A673 (cell line): Measurements from ENCODE around the gene ASTN2. TPM values are rescaled to one million over a fixed set of nuclear protein-coding genes. Genes with fewer than 3 reads are reported as not detected.

Source experiments
- BruUV-seq: library from RNA; stranded (reverse); fragments of 400-500 nt; replicated peaks from 2 replicates; lab custom pipeline; 2021; lab: Mats Ljungman, UMichigan
- CTCF ChIA-PET: fragments of 300-600 bp; sonication (Branson Sonifier 250); formaldehyde crosslinking; loops from one replicate; lab custom pipeline; 2022; ENCODE audit warnings: antibody characterized with exemption; lab: Charles Lee
- POLR2A ChIA-PET: fragments of 300-600 bp; sonication (Branson Sonifier 250); formaldehyde crosslinking; loops from one replicate; lab custom pipeline; 2022; ENCODE audit warnings: antibody characterized with exemption; ENCODE audit not compliant: low non-redundant PET; lab: Charles Lee
- DNase-seq: peaks from one replicate; pipeline ENCODE4 v3.0.0-alpha.2; 2015; ENCODE audit warnings: low spot score
- H3K27ac ChIP-seq: fragments of 200-600 bp; sonication (generic); 2 replicates; pipeline ENCODE4 v1.5.1; 2016; ENCODE audit warnings: mixed run types, low read depth, mild to moderate bottlenecking, mixed read lengths, antibody characterized with exemption, low read length; ENCODE audit not compliant: poor library complexity, severe bottlenecking
- H3K27me3 ChIP-seq: fragments of 200-600 bp; sonication (generic); replicated peaks from 2 replicates; pipeline ENCODE4 v1.6.1; 2017; ENCODE audit warnings: mixed run types, low read depth, mild to moderate bottlenecking, mixed read lengths, antibody characterized with exemption, low read length; ENCODE audit not compliant: insufficient read depth, poor library complexity
- H3K36me3 ChIP-seq: fragments of 200-600 bp; sonication (generic); 2 replicates; pipeline ENCODE4 v1.6.1; 2016; ENCODE audit warnings: mixed run types, mild to moderate bottlenecking, mixed read lengths, antibody characterized with exemption, low read length; ENCODE audit not compliant: insufficient read depth, poor library complexity, severe bottlenecking
- H3K4me1 ChIP-seq: fragments of 200-600 bp; sonication (generic); 2 replicates; pipeline ENCODE4 v1.6.1; 2017; ENCODE audit warnings: mixed run types, mild to moderate bottlenecking, mixed read lengths, antibody characterized with exemption, low read length; ENCODE audit not compliant: insufficient read depth, poor library complexity, severe bottlenecking
- H3K4me3 ChIP-seq: fragments of 200-600 bp; sonication (generic); 2 replicates; pipeline ENCODE4 v1.5.1; 2016; ENCODE audit warnings: low read depth, mixed run types, mild to moderate bottlenecking, mixed read lengths, low read length; ENCODE audit not compliant: poor library complexity, severe bottlenecking
- H3K9me3 ChIP-seq: fragments of 200-600 bp; sonication (generic); 2 replicates; pipeline ENCODE4 v1.6.1; 2016; ENCODE audit warnings: mixed run types, low read depth, mild to moderate bottlenecking, mixed read lengths, antibody characterized with exemption, low read length; ENCODE audit not compliant: poor library complexity, severe bottlenecking
- EZH2 ChIP-seq: fragments of 200-600 bp; sonication (generic); IDR thresholded peaks from 2 replicates; pipeline ENCODE4 v1.6.1; 2017; ENCODE audit warnings: borderline replicate concordance, low read depth, mild to moderate bottlenecking, mixed read lengths, antibody characterized with exemption, low read length; ENCODE audit not compliant: poor library complexity, severe bottlenecking
- intact Hi-C: fragments of 100-400 bp; cut with micrococcal nuclease; formaldehyde crosslinking; loops from one replicate; pipeline ENCODE4 v1.10.0; 2022; ENCODE audit not compliant: unreplicated experiment
- total RNA-seq: library from RNA; stranded (reverse); gene quantifications from 2 replicates; pipeline ENCODE4 v1.2.3, GENCODE V29; 2021
- TF ChIP-seq, protein P1 (sequence below): fragments of 300-800, 200-600 bp; sonication (generic); conservative IDR thresholded peaks from 2 replicates; pipeline ENCODE4 v1.5.1; 2017; ENCODE audit warnings: low read depth, mild to moderate bottlenecking, antibody characterized with exemption, low read length, moderate library complexity, mixed read lengths

The ASTN2 gene
- total RNA-seq, 1 experiment from 2014 or later = 3.4 TPM

DNA sequence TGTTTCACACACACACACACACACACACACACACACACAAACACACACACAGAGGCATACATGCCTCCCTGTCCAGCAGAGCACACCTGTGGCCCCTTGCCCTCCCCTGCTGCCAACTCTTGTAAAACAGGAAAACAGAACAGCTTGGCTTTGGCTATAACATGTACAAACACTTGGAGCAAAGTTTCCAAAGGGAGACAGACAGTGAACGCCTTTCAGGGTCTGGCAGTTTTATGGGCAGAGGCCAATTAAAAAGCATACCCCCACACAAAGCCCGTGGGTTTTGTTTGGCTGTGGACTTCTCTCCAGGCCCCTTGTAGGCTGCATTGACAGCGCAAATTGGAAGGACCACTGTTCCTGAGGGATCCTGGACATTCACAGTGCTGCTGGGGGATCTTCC lies 995.7 kb downstream of the ASTN2 start:
- intact Hi-C loops = no loop called here
- ChIA-PET POLR2A (no interaction called here), CTCF (no interaction called here)
- H3K27me3 ChIP-seq = no peaks in the 10 kb centered on the region
- DNase-seq = no peak
- TF ChIP-seq EZH2 = no peak
- TF ChIP-seq, protein P1, sequence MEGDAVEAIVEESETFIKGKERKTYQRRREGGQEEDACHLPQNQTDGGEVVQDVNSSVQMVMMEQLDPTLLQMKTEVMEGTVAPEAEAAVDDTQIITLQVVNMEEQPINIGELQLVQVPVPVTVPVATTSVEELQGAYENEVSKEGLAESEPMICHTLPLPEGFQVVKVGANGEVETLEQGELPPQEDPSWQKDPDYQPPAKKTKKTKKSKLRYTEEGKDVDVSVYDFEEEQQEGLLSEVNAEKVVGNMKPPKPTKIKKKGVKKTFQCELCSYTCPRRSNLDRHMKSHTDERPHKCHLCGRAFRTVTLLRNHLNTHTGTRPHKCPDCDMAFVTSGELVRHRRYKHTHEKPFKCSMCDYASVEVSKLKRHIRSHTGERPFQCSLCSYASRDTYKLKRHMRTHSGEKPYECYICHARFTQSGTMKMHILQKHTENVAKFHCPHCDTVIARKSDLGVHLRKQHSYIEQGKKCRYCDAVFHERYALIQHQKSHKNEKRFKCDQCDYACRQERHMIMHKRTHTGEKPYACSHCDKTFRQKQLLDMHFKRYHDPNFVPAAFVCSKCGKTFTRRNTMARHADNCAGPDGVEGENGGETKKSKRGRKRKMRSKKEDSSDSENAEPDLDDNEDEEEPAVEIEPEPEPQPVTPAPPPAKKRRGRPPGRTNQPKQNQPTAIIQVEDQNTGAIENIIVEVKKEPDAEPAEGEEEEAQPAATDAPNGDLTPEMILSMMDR = no peak
- H3K4me3 ChIP-seq = no peak overlapping the region
- no peaks in the 10 kb centered on the region for H3K36me3 ChIP-seq
- BruUV-seq = no TSS peak
- H3K9me3 ChIP-seq = no peaks in the 10 kb centered on the region
- no peaks in the 10 kb centered on the region for H3K4me1 ChIP-seq
- no peak overlapping the region for H3K27ac ChIP-seq

DNA sequence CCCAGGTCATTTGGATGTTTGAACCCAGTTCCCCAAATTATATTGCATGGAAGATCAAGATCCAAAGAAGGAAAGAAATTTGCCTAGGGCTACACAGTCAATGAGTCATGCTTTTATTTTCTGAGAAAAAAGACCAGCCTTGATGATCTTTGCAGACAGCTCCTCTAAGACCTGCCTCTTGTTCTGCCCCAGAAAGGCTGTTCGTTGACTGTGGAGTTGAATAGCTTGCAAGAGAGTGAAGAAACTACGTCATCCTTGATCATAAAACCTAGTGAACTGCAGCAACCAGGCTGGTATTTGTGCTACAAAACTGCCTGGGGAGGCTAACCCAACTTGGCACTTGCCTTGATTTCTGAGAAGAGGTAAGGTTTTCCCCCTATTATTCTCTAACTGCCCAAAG lies 997.4 kb downstream of the ASTN2 start:
- ChIA-PET CTCF (no interaction called here), POLR2A (no interaction called here)
- H3K4me1 ChIP-seq = no peaks in the 10 kb centered on the region
- H3K27me3 ChIP-seq = no peaks in the 10 kb centered on the region
- H3K36me3 ChIP-seq = no peaks in the 10 kb centered on the region
- no peak overlapping the region for H3K27ac ChIP-seq
- no peak for DNase-seq
- intact Hi-C loops = no loop called here
- no peaks in the 10 kb centered on the region for H3K9me3 ChIP-seq
- H3K4me3 ChIP-seq = no peak overlapping the region
- TF ChIP-seq, protein P1 = no peak
- TF ChIP-seq EZH2 = no peak
- BruUV-seq = no TSS peak

- Histone ChIP-seq H3K4me3 (no peak overlapping the region), H3K9me3 (no peaks in the 10 kb centered on the region), H3K27ac (no peak overlapping the region), H3K27me3 (no peaks in the 10 kb centered on the region), H3K4me1 (peaks cover 2% of the 10 kb centered on the region), H3K36me3 (no peaks in the 10 kb centered on the region)
- POLR2A ChIA-PET = no interaction called here
- no TSS peak for BruUV-seq
- DNase-seq = no peak
- TF ChIP-seq, protein P1 = no peak
- TF ChIP-seq EZH2 = no peak
- CTCF ChIA-PET = no interaction called here
- intact Hi-C loops = no loop called here
Observed at GRCh38 chr9:116416421-116416820, 998.4 kb downstream of the ASTN2 start.
